ENCODE data around the gene FBXO21.

- no peak for TF ChIP-seq CTCF (conservative IDR thresholded peaks at IDR 0.05; ENCODE audit: low read depth, low read length)
- TF ChIP-seq CEBPB (IDR thresholded peaks at IDR 0.05; ENCODE audit: low read depth, low read length), result no peak
- no peak for TF ChIP-seq RAD21 (IDR thresholded peaks at IDR 0.05; ENCODE audit: low read length)
- TF ChIP-seq ELK1 (IDR thresholded peaks at IDR 0.05; ENCODE audit: borderline replicate concordance, low read depth, low read length), result no peak
- TF ChIP-seq USF2 (IDR thresholded peaks at IDR 0.05; ENCODE audit: low read depth, low read length), result no peak
- TF ChIP-seq SMC3 (IDR thresholded peaks at IDR 0.05; ENCODE audit: low read depth, low read length), result no peak
- TF ChIP-seq MAZ (IDR thresholded peaks at IDR 0.05; ENCODE audit: borderline replicate concordance, low read depth, low read length), result no peak
- TF ChIP-seq POLR2A (IDR thresholded peaks at IDR 0.05; ENCODE audit: low read depth, low read length), result no peak
- TF ChIP-seq BHLHE40 (IDR thresholded peaks at IDR 0.05; ENCODE audit: low read depth, low read length), result no peak
- no peak for TF ChIP-seq MXI1 (IDR thresholded peaks at IDR 0.05; ENCODE audit: borderline replicate concordance, low read depth, low read length)
- no peak for TF ChIP-seq CHD1 (IDR thresholded peaks at IDR 0.05; ENCODE audit: low read depth, low read length)
- TF ChIP-seq RFX5 (IDR thresholded peaks at IDR 0.05; ENCODE audit: low read depth, low read length), result no peak
These were observed 93.7 kb downstream of the FBXO21 start for GRCh38 chr12:117096501-117097042.
